NCI-H774 (cell line): Measurements from ENCODE around the gene KBTBD8.

Source experiments
- DNase-seq: peaks from one replicate; lab custom pipeline; 2025; lab: John Stamatoyannopoulos, UW

KBTBD8 gene

GRCh38 chr3:67037615-67038014 is 39.5 kb downstream of the KBTBD8 start:
- no peak for DNase-seq

- no peak for DNase-seq
These were observed 46.2 kb downstream of the KBTBD8 start for GRCh38 chr3:67044295-67044694.

- DNase-seq: no peak
These were observed 46.8 kb downstream of the KBTBD8 start for GRCh38 chr3:67044955-67045354.

GRCh38 chr3:67045711-67046465 is 47.8 kb downstream of the KBTBD8 start:
- DNase-seq: no peak

GRCh38 chr3:67047051-67047450 is 48.9 kb downstream of the KBTBD8 start:
- no peak for DNase-seq

GRCh38 chr3:67048067-67048714 is 50.1 kb downstream of the KBTBD8 start:
- no peak for DNase-seq

GRCh38 chr3:67048715-67049074 is 50.6 kb downstream of the KBTBD8 start:
- DNase-seq: no peak

GRCh38 chr3:67059443-67059842 is 61.3 kb downstream of the KBTBD8 start:
- no peak for DNase-seq
